ENCODE measurements around the gene IL1R1. TPM values are rescaled to one million over a fixed set of nuclear protein-coding genes. Genes with fewer than 3 reads are reported as not detected.

The IL1R1 gene
- polyA plus RNA-seq, 1 donor from 2014 or later = not detected

DNA sequence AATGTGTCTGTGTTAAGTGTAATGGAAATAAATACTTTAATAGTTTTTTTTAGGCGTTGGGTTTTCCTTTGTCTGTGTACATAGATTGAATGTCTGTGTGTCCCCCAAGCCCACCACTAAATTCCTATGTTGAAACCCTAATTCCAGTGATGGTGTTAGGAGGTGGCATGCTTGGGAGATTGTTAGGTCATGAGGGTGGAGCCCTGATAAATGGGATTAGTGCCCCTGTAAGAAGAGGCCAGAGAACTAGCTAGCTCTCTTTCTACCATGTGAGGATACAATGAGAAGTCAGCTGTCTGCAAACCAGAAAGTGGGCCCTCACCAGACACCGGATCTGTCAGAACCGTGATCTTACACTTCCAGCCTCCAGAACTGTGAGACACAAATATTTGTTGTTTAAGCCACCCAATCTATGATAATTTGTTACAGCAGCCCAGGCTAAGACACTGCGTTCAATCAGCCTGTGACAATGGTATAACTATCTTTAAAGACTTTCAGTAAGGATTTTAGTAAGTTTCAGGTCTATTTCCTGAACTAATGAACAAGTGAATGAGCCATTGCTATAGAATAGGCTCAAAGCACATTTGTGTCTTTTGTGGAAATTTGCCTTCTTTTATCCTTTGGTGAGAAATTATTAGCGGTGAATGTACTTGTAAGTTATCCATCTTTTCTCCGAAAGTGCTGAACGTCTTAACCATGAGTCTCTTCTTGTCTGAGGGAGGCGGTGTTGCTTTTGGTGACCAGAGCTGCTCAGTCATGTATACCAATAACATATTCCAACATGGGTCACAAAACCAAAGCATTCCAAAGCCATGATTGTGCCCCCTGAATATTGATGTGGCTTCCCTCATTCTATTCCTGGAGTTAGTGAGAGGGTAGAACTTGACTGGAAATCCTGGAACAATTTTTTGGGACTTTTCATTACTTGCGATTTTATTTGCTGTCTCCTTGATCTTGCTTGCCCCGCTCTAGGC, 29.6 kb upstream of the IL1R1 start:
- no peak for TF ChIP-seq SMC3 (conservative IDR thresholded peaks at IDR 0.05; ENCODE audit: poor library complexity)
- TF ChIP-seq, protein P1, sequence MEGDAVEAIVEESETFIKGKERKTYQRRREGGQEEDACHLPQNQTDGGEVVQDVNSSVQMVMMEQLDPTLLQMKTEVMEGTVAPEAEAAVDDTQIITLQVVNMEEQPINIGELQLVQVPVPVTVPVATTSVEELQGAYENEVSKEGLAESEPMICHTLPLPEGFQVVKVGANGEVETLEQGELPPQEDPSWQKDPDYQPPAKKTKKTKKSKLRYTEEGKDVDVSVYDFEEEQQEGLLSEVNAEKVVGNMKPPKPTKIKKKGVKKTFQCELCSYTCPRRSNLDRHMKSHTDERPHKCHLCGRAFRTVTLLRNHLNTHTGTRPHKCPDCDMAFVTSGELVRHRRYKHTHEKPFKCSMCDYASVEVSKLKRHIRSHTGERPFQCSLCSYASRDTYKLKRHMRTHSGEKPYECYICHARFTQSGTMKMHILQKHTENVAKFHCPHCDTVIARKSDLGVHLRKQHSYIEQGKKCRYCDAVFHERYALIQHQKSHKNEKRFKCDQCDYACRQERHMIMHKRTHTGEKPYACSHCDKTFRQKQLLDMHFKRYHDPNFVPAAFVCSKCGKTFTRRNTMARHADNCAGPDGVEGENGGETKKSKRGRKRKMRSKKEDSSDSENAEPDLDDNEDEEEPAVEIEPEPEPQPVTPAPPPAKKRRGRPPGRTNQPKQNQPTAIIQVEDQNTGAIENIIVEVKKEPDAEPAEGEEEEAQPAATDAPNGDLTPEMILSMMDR (IDR thresholded peaks at IDR 0.05; ENCODE audit: poor library complexity, severe bottlenecking) = no peak
- TF ChIP-seq POLR2AphosphoS5 (IDR thresholded peaks at IDR 0.05) = no peak
- TF ChIP-seq TAF1 (IDR thresholded peaks at IDR 0.05; ENCODE audit: low read depth) = no peak
- TF ChIP-seq RAD21 (conservative IDR thresholded peaks at IDR 0.05) = no peak
- TF ChIP-seq EZH2 (IDR thresholded peaks at IDR 0.05; ENCODE audit: borderline replicate concordance, insufficient read depth, low read length, poor library complexity, severe bottlenecking) = no peak
- no peak for TF ChIP-seq EP300 (conservative IDR thresholded peaks at IDR 0.05; ENCODE audit: poor library complexity, severe bottlenecking)
- no peak for TF ChIP-seq MXI1 (conservative IDR thresholded peaks at IDR 0.05; ENCODE audit: poor library complexity, severe bottlenecking)
- TF ChIP-seq, protein P2, sequence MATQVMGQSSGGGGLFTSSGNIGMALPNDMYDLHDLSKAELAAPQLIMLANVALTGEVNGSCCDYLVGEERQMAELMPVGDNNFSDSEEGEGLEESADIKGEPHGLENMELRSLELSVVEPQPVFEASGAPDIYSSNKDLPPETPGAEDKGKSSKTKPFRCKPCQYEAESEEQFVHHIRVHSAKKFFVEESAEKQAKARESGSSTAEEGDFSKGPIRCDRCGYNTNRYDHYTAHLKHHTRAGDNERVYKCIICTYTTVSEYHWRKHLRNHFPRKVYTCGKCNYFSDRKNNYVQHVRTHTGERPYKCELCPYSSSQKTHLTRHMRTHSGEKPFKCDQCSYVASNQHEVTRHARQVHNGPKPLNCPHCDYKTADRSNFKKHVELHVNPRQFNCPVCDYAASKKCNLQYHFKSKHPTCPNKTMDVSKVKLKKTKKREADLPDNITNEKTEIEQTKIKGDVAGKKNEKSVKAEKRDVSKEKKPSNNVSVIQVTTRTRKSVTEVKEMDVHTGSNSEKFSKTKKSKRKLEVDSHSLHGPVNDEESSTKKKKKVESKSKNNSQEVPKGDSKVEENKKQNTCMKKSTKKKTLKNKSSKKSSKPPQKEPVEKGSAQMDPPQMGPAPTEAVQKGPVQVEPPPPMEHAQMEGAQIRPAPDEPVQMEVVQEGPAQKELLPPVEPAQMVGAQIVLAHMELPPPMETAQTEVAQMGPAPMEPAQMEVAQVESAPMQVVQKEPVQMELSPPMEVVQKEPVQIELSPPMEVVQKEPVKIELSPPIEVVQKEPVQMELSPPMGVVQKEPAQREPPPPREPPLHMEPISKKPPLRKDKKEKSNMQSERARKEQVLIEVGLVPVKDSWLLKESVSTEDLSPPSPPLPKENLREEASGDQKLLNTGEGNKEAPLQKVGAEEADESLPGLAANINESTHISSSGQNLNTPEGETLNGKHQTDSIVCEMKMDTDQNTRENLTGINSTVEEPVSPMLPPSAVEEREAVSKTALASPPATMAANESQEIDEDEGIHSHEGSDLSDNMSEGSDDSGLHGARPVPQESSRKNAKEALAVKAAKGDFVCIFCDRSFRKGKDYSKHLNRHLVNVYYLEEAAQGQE (IDR thresholded peaks at IDR 0.05; ENCODE audit: borderline replicate concordance) = no peak

DNA sequence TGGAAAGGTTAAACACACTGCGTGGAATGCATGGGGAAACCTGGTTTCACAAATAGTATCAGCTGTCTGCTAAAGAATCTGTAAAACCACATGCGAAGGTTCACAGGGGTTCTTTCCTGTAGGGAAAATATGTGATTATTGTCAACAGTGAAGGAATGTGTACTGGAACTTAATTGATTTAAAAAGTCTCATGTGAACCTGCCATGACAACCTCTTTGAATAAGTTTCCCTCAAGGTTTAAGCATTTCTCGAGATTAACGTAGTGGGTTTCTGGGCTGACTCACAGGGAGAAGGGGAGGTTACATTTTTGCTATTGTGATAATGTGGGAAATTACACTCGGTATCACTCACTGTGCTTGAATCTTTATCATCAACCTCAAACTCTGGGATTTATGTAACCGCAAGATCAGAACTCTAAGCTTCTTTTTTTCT, 28.2 kb upstream of the IL1R1 start:
- TF ChIP-seq EP300 (conservative IDR thresholded peaks at IDR 0.05; ENCODE audit: poor library complexity, severe bottlenecking) (no peak), RAD21 (conservative IDR thresholded peaks at IDR 0.05) (no peak), TAF1 (IDR thresholded peaks at IDR 0.05; ENCODE audit: low read depth) (no peak), SMC3 (conservative IDR thresholded peaks at IDR 0.05; ENCODE audit: poor library complexity) (no peak), POLR2AphosphoS5 (IDR thresholded peaks at IDR 0.05) (no peak), EZH2 (IDR thresholded peaks at IDR 0.05; ENCODE audit: borderline replicate concordance, insufficient read depth, low read length, poor library complexity, severe bottlenecking) (no peak), MXI1 (conservative IDR thresholded peaks at IDR 0.05; ENCODE audit: poor library complexity, severe bottlenecking) (no peak)
- TF ChIP-seq, protein P2 (IDR thresholded peaks at IDR 0.05; ENCODE audit: borderline replicate concordance) = no peak
- TF ChIP-seq, protein P1 (IDR thresholded peaks at IDR 0.05; ENCODE audit: poor library complexity, severe bottlenecking) = no peak
- Histone ChIP-seq H3K4me2 (ENCODE audit: low read length) (no peak overlapping the region), H3F3A (ENCODE audit: insufficient read depth, low read length, poor library complexity, severe bottlenecking) (no peaks in the 10 kb centered on the region), H3K27ac (ENCODE audit: low read length) (no peak overlapping the region), H3K79me2 (replicated peaks; ENCODE audit: insufficient read depth, low read length) (no peaks in the 10 kb centered on the region), H3K9me3 (ENCODE audit: low read length) (no peaks in the 10 kb centered on the region), H3K9ac (ENCODE audit: low read length) (no peak overlapping the region), H3K9me2 (ENCODE audit: insufficient read depth, low read length) (no peaks in the 10 kb centered on the region), H3K27me3 (ENCODE audit: insufficient read depth, low read depth, low read length) (no peaks in the 10 kb centered on the region), H4K20me1 (ENCODE audit: insufficient read depth) (no peaks in the 10 kb centered on the region), H2AFZ (ENCODE audit: low read depth, low read length) (no peak overlapping the region), H3K36me3 (ENCODE audit: insufficient read depth, low read length) (no peaks in the 10 kb centered on the region), H3K4me3 (ENCODE audit: low read length) (no peak overlapping the region)

More for the DNA sequence above, 29.6 kb upstream of the IL1R1 start:
- no peak overlapping the region for H3K4me3 ChIP-seq (ENCODE audit: low read length)
- H3K36me3 ChIP-seq (ENCODE audit: insufficient read depth, low read length) = no peaks in the 10 kb centered on the region
- no peak overlapping the region for H2AFZ ChIP-seq (ENCODE audit: low read depth, low read length)
- H3K9me2 ChIP-seq (ENCODE audit: insufficient read depth, low read length) = no peaks in the 10 kb centered on the region
- H4K20me1 ChIP-seq (ENCODE audit: insufficient read depth) = no peaks in the 10 kb centered on the region
- no peaks in the 10 kb centered on the region for H3F3A ChIP-seq (ENCODE audit: insufficient read depth, low read length, poor library complexity, severe bottlenecking)
- H3K9ac ChIP-seq (ENCODE audit: low read length) = no peak overlapping the region
- no peaks in the 10 kb centered on the region for H3K27me3 ChIP-seq (ENCODE audit: insufficient read depth, low read depth, low read length)
- no peaks in the 10 kb centered on the region for H3K9me3 ChIP-seq (ENCODE audit: low read length)
- no peaks in the 10 kb centered on the region for H3K79me2 ChIP-seq (replicated peaks; ENCODE audit: insufficient read depth, low read length)
- H3K27ac ChIP-seq (ENCODE audit: low read length) = no peak overlapping the region
- H3K4me2 ChIP-seq (ENCODE audit: low read length) = no peak overlapping the region
